ENCODE results near the gene IDH3B. TPM values are rescaled to one million over a fixed set of nuclear protein-coding genes. Genes with fewer than 3 reads are reported as not detected.
"Not testable (repeated sequence)": the region's sequence is repeated elsewhere in the genome, so short reads cannot be mapped to it uniquely, and the experiment has no call there.

IDH3B gene
- polyA plus RNA-seq, 2 donors = 58.8 to 89.2 TPM

DNA sequence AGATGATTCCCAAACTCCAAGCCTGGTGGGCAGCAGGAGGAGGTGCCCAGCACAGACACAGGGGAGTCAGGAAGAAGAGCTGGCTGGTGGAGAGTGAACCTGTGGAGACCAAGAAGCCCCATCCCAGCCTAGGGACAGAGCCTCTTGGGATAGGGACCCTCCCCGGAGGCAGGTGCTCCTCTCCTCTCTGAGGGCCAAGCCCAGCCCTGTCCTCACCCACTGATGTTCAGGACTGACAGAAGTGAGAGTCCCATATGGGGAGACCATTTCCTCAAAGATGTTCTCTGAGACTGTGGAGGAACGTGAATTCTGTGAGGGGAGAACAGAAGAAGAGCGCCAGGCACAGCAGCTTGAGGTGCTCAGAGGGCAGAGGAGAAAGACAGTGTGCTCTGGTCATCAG lies 26.2 kb upstream of the IDH3B start:
- Histone ChIP-seq H3K27ac (ENCODE audit: low read depth in 2 of 2, low read length in 1 of 2) (no peak overlapping the region), H3K4me1 (ENCODE audit: control insufficient read depth in 2 of 2, insufficient read depth in 2 of 2, low read length in 1 of 2) (peaks cover 6% of the 10 kb centered on the region in 2 donors), H3K27me3 (ENCODE audit: control insufficient read depth in 1 of 2, insufficient read depth in 2 of 2, low read length in 2 of 2) (peaks cover 0 to 4% of the 10 kb centered on the region in 2 donors), H3K4me3 (ENCODE audit: low read depth in 1 of 2, low read length in 2 of 2) (no peak overlapping the region), H3K36me3 (ENCODE audit: control insufficient read depth in 2 of 2, insufficient read depth in 2 of 2, low read length in 1 of 2) (no peaks in the 10 kb centered on the region), H3K9me3 (ENCODE audit: control insufficient read depth in 2 of 2, insufficient read depth in 1 of 2, low read depth in 1 of 2, low read length in 1 of 2) (no peaks in the 10 kb centered on the region)
- 81 to 82% methylated on average over 3 of the region's 3 CpGs for WGBS, 2 donors

DNA sequence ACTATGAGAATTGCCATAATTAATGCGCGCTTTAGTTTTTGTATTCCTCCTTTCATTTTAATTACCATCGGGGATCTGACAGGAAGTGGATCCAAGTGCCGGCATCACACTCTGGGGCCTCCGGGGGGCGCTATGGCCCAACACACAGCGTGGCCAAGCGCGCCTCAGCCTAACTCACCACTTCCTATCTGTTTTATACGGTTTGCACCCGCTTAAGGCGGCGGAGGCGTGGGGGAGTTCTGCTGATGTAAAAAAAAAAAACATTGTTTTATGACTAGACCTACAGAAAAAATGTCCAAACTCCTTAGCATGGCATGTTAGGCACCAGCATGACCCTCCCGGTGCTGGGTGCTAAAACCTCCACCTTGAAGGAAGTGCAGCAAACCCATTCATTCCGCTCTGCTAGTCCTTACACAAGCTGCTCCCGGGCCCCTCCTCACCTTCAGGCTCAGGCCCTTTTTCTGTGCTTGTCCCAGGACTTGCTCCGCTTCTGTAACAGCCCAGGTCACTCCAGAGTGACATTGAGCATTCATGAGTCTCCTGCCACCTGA lies 24.1 kb upstream of the IDH3B start:
- H3K36me3 ChIP-seq (ENCODE audit: control insufficient read depth in 2 of 2, insufficient read depth in 2 of 2, low read length in 1 of 2) = no peaks in the 10 kb centered on the region
- no peak overlapping the region for H3K27ac ChIP-seq (ENCODE audit: low read depth in 2 of 2, low read length in 1 of 2)
- no peak overlapping the region for H3K4me3 ChIP-seq (ENCODE audit: low read depth in 1 of 2, low read length in 2 of 2)
- no peaks in the 10 kb centered on the region for H3K27me3 ChIP-seq (ENCODE audit: control insufficient read depth in 1 of 2, insufficient read depth in 2 of 2, low read length in 2 of 2)
- no peaks in the 10 kb centered on the region for H3K9me3 ChIP-seq (ENCODE audit: control insufficient read depth in 2 of 2, insufficient read depth in 1 of 2, low read depth in 1 of 2, low read length in 1 of 2)
- H3K4me1 ChIP-seq (ENCODE audit: control insufficient read depth in 2 of 2, insufficient read depth in 2 of 2, low read length in 1 of 2) = no peaks in the 10 kb centered on the region
- WGBS, 2 donors = 22 to 41% methylated on average over 18 of the region's 18 CpGs

DNA sequence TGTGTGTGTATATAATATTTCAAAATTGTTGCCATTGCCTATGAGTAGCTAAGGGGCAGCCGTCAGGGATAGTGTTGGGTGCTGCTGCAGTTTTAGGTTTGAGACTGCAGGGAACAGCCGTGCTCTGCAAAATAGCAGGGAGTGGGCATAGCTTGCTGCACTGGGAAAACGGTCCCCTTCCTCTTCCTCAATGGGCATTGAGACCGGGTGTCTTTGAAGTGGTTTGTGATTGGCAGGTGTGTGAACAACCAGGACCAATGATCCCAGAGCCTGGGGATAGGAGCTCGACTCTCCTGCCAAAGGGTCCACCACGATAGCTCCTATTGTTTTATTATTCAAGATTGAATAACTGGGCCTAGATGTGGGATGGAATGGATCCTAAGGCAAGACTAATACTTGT lies 23.5 kb upstream of the IDH3B start:
- Histone ChIP-seq H3K36me3 (ENCODE audit: control insufficient read depth in 2 of 2, insufficient read depth in 2 of 2, low read length in 1 of 2) (no peaks in the 10 kb centered on the region), H3K27ac (ENCODE audit: low read depth in 2 of 2, low read length in 1 of 2) (no peak overlapping the region), H3K9me3 (ENCODE audit: control insufficient read depth in 2 of 2, insufficient read depth in 1 of 2, low read depth in 1 of 2, low read length in 1 of 2) (no peaks in the 10 kb centered on the region), H3K4me1 (ENCODE audit: control insufficient read depth in 2 of 2, insufficient read depth in 2 of 2, low read length in 1 of 2) (no peaks in the 10 kb centered on the region), H3K4me3 (ENCODE audit: low read depth in 1 of 2, low read length in 2 of 2) (no peak overlapping the region), H3K27me3 (ENCODE audit: control insufficient read depth in 1 of 2, insufficient read depth in 2 of 2, low read length in 2 of 2) (no peaks in the 10 kb centered on the region)
- WGBS, 2 donors = 45 to 50% methylated on average over 6 of the region's 6 CpGs

DNA sequence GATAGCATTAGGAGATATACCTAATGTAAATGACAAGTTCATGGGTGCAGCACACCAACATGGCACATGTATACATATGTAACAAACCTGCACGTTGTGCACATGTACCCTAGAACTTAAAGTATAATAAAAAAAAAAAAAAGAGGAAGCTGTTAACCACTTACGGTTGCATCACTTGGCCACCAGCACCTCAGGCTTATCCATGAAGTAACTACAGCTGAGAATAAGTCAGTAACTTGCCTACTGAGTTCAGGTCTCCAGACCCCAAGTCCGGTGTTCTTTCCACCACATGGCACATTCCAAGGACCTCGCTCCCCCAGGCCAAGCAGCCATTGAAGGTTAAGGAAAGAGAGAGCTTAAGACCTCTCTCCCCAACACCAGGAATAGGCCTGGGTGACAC lies 20.8 kb upstream of the IDH3B start:
- WGBS, 2 donors = 79 to 83% methylated on average over 3 to 4 of the region's 4 CpGs
- H3K9me3 ChIP-seq (ENCODE audit: control insufficient read depth in 2 of 2, insufficient read depth in 1 of 2, low read depth in 1 of 2, low read length in 1 of 2); H3K36me3 ChIP-seq (ENCODE audit: control insufficient read depth in 2 of 2, insufficient read depth in 2 of 2, low read length in 1 of 2); H3K27me3 ChIP-seq (ENCODE audit: control insufficient read depth in 1 of 2, insufficient read depth in 2 of 2, low read length in 2 of 2); H3K4me3 ChIP-seq (ENCODE audit: low read depth in 1 of 2, low read length in 2 of 2); H3K27ac ChIP-seq (ENCODE audit: low read depth in 2 of 2, low read length in 1 of 2); H3K4me1 ChIP-seq (ENCODE audit: control insufficient read depth in 2 of 2, insufficient read depth in 2 of 2, low read length in 1 of 2): not testable (repeated sequence)

DNA sequence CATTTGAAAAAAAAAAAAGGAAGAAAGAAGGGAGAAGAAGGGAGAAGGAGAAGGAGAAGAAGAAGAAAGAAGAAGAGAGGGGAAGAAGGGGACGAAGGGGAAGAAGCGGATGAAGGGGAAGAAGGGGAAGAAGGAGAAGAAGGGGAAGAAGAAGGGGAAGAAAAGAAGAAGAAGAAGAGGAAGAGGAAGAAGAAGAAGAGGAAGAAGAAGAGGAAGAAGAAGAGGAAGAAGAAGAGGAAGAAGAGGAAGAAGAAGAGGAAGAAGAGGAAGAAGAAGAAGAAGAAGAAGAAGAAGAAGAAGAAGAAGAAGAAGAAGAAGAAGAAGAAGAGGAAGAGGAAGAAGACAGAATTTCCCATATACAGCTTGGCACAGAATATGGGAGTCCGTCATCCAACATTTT lies 18.0 kb upstream of the IDH3B start:
- H3K9me3 ChIP-seq (ENCODE audit: control insufficient read depth in 2 of 2, insufficient read depth in 1 of 2, low read depth in 1 of 2, low read length in 1 of 2); H3K27ac ChIP-seq (ENCODE audit: low read depth in 2 of 2, low read length in 1 of 2); H3K4me3 ChIP-seq (ENCODE audit: low read depth in 1 of 2, low read length in 2 of 2); H3K36me3 ChIP-seq (ENCODE audit: control insufficient read depth in 2 of 2, insufficient read depth in 2 of 2, low read length in 1 of 2); H3K4me1 ChIP-seq (ENCODE audit: control insufficient read depth in 2 of 2, insufficient read depth in 2 of 2, low read length in 1 of 2); H3K27me3 ChIP-seq (ENCODE audit: control insufficient read depth in 1 of 2, insufficient read depth in 2 of 2, low read length in 2 of 2): not testable (repeated sequence)
- 64 to 90% methylated on average over 3 of the region's 3 CpGs for WGBS, 2 donors

DNA sequence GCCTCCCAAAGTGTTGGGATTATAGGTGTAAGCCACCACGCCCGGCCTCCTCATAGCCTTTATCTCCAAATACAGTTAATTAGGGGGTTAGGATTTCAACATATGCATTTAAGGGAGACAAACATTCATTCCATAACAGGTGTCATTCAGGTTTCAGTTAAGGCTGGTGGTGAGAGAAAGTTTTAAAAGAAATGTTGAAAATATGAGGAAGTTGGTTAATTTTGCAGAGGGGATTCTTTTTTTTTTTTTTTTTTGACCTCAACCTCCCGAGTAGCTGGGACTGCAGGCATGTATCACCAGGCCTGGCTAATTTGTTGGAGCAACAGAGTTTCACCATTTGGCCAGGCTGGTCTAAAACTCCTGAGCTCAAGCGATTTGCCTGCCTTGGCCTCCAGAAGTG lies 16.0 kb upstream of the IDH3B start:
- 67 to 83% methylated on average over 4 of the region's 4 CpGs for WGBS, 2 donors
- H3K9me3 ChIP-seq (ENCODE audit: control insufficient read depth in 2 of 2, insufficient read depth in 1 of 2, low read depth in 1 of 2, low read length in 1 of 2) = no peaks in the 10 kb centered on the region
- no peaks in the 10 kb centered on the region for H3K27me3 ChIP-seq (ENCODE audit: control insufficient read depth in 1 of 2, insufficient read depth in 2 of 2, low read length in 2 of 2)
- no peaks in the 10 kb centered on the region for H3K4me1 ChIP-seq (ENCODE audit: control insufficient read depth in 2 of 2, insufficient read depth in 2 of 2, low read length in 1 of 2)
- H3K36me3 ChIP-seq (ENCODE audit: control insufficient read depth in 2 of 2, insufficient read depth in 2 of 2, low read length in 1 of 2) = no peaks in the 10 kb centered on the region
- H3K4me3 ChIP-seq (ENCODE audit: low read depth in 1 of 2, low read length in 2 of 2) = no peak overlapping the region
- H3K27ac ChIP-seq (ENCODE audit: low read depth in 2 of 2, low read length in 1 of 2) = no peak overlapping the region

DNA sequence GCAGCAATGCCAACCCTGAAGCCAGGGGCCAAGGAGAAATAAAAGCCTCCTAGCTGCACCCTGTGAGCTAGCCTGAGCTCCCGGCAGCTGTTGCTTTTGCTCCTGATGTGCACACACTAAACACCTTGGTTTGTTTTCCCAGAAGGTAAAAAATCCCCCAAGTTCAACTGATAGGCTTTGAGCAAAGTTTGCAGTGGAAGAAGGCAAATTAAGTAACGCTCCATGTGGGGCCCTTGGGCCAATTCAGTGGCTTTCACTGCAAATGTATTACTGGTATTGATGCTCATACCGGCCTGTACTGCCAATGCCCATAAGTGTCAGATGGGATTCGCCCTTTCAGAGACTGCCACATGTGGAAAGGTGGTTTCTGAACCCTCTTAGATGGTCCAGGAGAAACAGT lies 9.4 kb upstream of the IDH3B start:
- H3K27me3 ChIP-seq (ENCODE audit: control insufficient read depth in 1 of 2, insufficient read depth in 2 of 2, low read length in 2 of 2) = no peaks in the 10 kb centered on the region

DNA sequence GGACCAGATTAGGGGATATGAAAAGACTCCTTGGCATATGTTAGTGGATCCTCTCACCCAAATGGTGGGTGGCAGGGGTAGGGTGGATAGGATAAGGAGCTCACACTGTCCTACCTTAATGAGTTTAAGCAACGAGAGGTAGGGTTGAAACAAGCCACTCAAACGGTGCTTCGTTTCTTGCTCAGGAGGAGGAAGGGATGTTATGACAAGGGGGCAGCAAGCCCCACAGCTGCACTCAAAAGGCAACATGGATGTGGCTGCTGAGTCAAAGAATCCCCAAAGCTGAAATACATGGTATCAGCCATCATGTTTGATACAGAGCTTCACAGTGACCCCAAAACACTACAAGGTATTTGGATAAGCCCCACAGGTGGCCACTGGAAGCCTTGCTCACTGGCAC lies 8.4 kb upstream of the IDH3B start:
- Histone ChIP-seq H3K4me1 (ENCODE audit: control insufficient read depth in 2 of 2, insufficient read depth in 2 of 2, low read length in 1 of 2) (no peaks in the 10 kb centered on the region), H3K9me3 (ENCODE audit: control insufficient read depth in 2 of 2, insufficient read depth in 1 of 2, low read depth in 1 of 2, low read length in 1 of 2) (no peaks in the 10 kb centered on the region), H3K36me3 (ENCODE audit: control insufficient read depth in 2 of 2, insufficient read depth in 2 of 2, low read length in 1 of 2) (no peaks in the 10 kb centered on the region), H3K27ac (ENCODE audit: low read depth in 2 of 2, low read length in 1 of 2) (no peak overlapping the region), H3K27me3 (ENCODE audit: control insufficient read depth in 1 of 2, insufficient read depth in 2 of 2, low read length in 2 of 2) (peaks cover 0 to 3% of the 10 kb centered on the region in 2 donors), H3K4me3 (ENCODE audit: low read depth in 1 of 2, low read length in 2 of 2) (no peak overlapping the region)
- 70 to 74% methylated on average over 3 of the region's 3 CpGs for WGBS, 2 donors

More for the DNA sequence above, 9.4 kb upstream of the IDH3B start:
- Histone ChIP-seq H3K4me1 (ENCODE audit: control insufficient read depth in 2 of 2, insufficient read depth in 2 of 2, low read length in 1 of 2) (no peaks in the 10 kb centered on the region), H3K4me3 (ENCODE audit: low read depth in 1 of 2, low read length in 2 of 2) (no peak overlapping the region), H3K27ac (ENCODE audit: low read depth in 2 of 2, low read length in 1 of 2) (no peak overlapping the region), H3K9me3 (ENCODE audit: control insufficient read depth in 2 of 2, insufficient read depth in 1 of 2, low read depth in 1 of 2, low read length in 1 of 2) (no peaks in the 10 kb centered on the region), H3K36me3 (ENCODE audit: control insufficient read depth in 2 of 2, insufficient read depth in 2 of 2, low read length in 1 of 2) (no peaks in the 10 kb centered on the region)
- 81 to 88% methylated on average over 4 of the region's 4 CpGs for WGBS, 2 donors

DNA sequence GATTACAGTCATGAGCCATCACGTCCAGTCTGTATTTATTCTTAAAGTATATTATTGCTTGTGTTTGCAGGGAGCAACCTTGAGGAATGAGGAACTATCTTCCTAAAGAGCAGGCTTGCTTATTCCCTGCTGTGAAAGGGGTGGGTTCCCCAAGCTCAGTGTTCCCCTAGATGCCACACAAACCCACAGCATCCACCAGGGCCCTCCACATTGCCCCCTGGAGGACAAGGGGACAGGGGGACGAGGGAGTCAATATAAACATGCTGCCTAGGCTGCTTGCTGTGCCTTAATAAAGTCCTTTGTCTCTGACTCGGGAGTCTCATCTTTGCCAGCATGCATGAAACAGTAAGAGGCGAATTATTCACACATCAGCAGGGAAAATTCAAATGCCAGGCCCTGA lies 8.0 kb upstream of the IDH3B start:
- Histone ChIP-seq H3K9me3 (ENCODE audit: control insufficient read depth in 2 of 2, insufficient read depth in 1 of 2, low read depth in 1 of 2, low read length in 1 of 2) (no peaks in the 10 kb centered on the region), H3K27me3 (ENCODE audit: control insufficient read depth in 1 of 2, insufficient read depth in 2 of 2, low read length in 2 of 2) (peaks cover 0 to 3% of the 10 kb centered on the region in 2 donors), H3K36me3 (ENCODE audit: control insufficient read depth in 2 of 2, insufficient read depth in 2 of 2, low read length in 1 of 2) (no peaks in the 10 kb centered on the region), H3K27ac (ENCODE audit: low read depth in 2 of 2, low read length in 1 of 2) (no peak overlapping the region), H3K4me1 (ENCODE audit: control insufficient read depth in 2 of 2, insufficient read depth in 2 of 2, low read length in 1 of 2) (no peaks in the 10 kb centered on the region), H3K4me3 (ENCODE audit: low read depth in 1 of 2, low read length in 2 of 2) (no peak overlapping the region)
- WGBS, 2 donors = 27 to 30% methylated on average over 4 of the region's 4 CpGs

DNA sequence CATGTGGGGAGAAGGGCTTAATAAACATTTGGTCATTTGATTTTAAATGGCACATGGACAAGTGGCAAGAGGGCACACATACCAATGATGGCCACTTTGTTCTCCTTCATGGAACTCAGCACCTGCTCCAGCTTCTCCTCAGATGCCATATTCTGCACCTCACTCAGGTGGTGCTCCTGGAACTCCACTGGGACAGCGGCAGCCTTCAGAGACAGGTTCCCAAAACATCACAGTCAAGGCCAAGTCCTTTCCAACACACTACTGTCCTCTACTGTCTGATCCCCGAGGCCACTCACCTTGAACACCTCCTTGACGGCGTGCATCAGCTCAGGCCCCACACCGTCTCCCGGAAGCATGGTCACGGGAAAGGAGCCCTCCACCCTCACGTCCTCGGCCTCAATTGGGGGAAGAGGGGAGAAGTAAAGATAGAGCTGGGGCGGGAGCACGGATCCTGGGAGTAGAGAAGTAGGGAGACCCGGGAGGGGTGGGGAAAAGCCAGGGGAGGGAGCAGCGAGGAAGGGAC lies 591 bp downstream of the IDH3B start:
- H3K4me3 ChIP-seq (ENCODE audit: low read depth in 1 of 2, low read length in 2 of 2) = peak overlapping the region; percentile 65 to 98

More for the DNA sequence above, 591 bp downstream of the IDH3B start:
- peaks cover 0 to 3% of the 10 kb centered on the region in 2 donors for H3K27me3 ChIP-seq (ENCODE audit: control insufficient read depth in 1 of 2, insufficient read depth in 2 of 2, low read length in 2 of 2)
- no peaks in the 10 kb centered on the region for H3K9me3 ChIP-seq (ENCODE audit: control insufficient read depth in 2 of 2, insufficient read depth in 1 of 2, low read depth in 1 of 2, low read length in 1 of 2)
- H3K36me3 ChIP-seq (ENCODE audit: control insufficient read depth in 2 of 2, insufficient read depth in 2 of 2, low read length in 1 of 2) = peaks cover 16 to 24% of the 10 kb centered on the region in 2 donors
- H3K4me1 ChIP-seq (ENCODE audit: control insufficient read depth in 2 of 2, insufficient read depth in 2 of 2, low read length in 1 of 2) = peaks cover 0 to 6% of the 10 kb centered on the region in 2 donors
- WGBS, 2 donors = 6 to 7% methylated on average over 13 of the region's 13 CpGs
- peak overlapping the region; percentile 75 to 92 for H3K27ac ChIP-seq (ENCODE audit: low read depth in 2 of 2, low read length in 1 of 2)
